HG03521 (cell line): ENCODE data around the gene NAB2.

ENCODE experiments used
- ATAC-seq: cut with Tn5 transposase; IDR thresholded peaks from one replicate; pipeline ENCODE4 v1.9.1; 2021; ENCODE audit warnings: mild to moderate bottlenecking, moderate library complexity; ENCODE audit not compliant: unreplicated experiment

Gene NAB2

DNA sequence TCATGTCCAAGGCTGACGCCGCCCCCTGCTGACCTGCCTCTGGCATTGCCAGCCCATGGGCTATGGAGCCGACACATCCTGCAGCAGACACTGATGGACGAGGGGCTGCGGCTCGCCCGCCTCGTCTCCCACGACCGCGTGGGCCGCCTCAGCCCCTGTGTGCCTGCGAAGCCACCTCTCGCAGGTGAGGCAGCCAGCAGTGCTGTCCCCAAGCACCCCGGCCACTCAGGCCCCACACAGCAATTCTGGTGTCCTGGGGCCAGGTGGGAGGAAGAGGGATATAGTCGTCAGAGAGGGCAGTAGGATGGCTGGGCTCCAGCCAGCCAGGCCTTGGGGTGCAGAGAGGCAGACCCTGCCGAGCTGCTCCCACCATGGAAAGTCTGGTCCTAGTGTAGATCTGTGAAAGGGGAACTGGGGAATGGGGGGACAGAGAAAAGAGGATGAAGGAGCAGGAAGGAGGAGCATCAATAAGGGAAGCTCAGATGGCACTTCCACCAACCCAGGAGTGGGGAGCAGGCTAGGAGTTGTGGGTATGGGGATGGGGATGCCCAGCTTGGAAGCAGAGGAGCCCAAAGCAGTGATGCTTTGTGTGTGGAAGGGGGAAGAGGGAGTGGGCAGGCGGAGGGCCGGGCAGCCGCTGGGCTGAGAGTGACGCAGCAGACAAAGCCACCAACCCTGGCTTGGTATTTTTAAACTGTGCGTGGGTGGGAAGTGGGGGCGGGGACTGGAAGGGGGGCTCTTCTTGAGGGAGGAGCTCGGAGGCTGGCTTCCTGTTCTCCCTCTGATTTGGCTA, 4.7 kb downstream of the NAB2 start:
- ATAC-seq = no peak

DNA sequence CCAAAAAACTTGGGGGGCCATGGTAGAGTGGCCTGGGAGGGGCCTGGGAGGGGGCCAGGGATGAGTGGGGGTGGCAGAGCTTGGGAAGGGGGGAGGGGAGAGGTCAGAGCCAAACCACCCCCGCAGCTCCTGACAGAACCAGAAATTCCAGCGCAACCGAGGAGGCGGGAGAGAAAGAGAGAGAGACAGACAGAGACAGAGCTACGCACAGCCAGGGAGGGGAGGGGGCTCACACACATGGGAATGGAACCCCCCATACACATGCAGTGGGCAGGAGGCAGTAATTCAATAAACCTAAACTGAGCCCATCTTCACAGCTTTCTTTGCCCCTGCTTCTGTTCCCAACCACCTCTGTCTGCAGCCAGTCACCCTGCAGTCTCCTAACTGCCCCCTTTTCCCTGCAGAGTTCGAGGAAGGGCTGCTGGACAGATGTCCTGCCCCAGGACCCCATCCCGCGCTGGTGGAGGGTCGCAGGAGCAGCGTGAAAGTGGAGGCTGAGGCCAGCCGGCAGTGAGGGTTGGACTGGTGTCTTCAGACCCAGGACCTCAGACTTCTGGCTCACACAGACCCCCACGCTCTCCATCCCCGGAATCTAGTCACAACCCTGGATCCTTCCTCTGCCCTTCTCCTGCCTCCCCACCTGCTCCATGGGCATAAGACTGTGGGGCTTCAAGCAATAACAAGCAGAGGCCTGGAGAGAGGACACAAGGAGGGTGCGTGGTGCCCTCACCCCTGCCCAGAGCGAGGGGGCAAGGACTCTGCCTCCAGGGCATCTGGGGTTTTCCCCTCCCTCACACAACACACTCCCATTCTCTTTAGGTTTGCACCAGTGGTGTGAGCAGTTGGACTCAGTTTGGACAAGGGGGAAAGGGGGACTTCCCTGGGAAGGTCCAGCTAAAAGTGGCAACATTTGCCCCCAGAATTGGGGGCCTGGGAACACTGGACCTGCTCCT, 5.6 kb downstream of the NAB2 start:
- ATAC-seq = no peak

DNA sequence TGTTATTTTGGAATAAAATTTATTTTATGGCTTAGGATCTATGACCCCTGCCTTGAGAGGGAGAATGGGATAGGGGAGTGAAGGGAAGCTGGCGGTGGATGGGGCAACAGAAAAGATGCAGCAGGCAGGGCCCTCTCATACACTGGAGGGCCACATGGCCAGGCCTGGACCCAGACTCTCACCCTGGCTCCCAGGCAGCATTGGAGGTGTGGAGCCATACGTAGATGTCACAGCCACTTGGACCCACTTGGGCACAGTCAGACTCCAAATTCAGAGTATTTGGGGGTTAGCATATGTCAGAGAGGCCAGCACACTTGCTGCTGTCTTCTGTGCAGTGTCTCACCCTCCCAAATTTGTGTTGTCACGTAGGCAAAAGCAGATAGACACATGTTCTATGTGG, 6.5 kb downstream of the NAB2 start:
- no peak for ATAC-seq

DNA sequence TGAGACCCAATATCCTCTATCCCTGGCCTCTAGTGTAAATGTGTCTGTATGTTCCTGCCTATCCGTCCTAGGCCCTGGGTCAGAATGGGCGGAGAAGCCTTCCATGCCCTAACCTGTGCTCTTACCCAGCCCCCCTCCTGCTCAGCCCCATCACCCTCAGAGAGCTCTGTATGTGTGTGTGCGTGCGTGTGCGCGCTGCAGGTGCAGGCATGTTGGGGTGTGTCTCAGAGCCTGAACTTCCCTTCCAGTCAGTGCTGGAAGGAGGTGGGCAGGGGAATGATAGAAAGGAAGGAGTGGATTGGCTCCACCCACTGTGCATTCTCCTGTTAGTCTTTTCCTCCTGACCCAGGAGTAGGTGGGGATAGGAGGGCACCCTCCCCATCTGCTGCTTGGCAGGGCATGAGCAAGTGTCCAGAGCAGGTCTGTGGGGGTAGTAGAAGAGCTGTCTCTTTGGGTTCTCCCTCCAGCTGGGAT, 7.2 kb downstream of the NAB2 start:
- no peak for ATAC-seq

DNA sequence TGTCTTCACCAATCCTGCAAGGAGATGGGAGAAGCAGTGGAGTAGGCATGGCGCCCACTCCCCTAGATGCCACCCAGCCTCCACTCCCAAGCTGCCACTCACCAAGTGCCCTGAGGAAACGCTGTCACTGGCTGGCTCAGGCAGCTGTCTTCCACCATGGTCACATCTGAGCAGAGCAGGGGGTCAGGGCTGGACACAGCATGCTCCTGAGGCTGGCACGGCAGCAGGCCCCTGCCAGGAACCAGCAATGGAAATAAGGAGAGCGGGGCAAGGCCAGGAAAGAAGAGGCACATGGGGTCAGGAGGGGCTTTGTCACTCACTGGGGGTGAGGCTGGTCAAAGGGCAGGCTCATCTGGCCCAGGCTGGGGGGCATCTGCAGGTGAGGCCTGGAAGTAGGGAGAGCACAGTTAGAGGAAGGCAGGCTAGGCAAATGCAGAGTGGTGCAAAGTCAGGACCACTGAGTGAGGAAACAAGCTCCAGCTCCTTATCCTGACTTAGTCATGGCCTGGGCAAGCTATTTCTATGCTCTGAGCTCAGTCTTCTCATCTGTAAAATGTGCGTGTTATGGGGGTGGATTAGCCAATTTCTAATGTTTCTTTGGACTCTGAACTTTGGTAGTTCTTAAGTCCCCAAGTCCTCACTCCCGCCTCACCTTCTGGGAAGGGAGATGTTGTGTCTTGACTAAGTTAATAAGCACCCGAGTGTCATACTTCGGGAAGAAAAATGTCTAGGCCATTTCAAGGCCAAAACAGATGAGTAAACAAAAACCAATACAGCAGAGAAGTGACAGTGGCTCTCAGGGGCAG, 8.0 kb downstream of the NAB2 start:
- no peak for ATAC-seq

DNA sequence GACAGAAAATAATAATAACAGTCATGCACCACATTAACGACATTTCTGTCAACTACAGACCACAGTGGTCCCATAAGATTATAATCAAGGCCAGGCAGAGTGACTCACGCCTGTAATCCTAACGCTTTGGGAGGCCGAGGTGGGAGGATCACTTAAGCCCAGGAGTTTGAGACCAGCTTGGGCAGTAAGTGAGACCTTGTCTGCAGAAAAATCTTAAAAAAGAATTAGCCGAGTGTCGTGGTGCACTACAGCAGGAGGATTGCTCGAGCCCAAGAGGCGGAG, 8.6 kb downstream of the NAB2 start:
- no peak for ATAC-seq

DNA sequence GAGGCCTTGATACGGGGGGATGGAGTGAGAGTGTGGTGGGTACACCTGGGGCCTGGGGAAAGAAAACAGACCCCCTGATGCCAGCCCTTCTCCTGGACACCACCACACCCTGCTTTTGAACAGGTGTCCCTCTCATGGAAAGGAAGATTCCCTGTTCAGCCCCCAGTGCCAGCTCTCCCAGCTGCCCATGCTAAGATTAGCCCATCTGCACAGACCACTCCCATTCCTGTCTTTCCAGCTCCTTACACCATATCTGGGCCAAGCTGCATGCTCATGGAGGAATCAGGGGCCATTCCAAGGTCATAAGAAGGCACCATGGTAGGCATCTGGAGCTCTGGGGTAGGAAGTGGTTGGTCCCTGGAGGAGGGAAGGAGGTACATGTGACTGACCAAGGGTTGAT, 9.6 kb downstream of the NAB2 start:
- ATAC-seq = no peak

DNA sequence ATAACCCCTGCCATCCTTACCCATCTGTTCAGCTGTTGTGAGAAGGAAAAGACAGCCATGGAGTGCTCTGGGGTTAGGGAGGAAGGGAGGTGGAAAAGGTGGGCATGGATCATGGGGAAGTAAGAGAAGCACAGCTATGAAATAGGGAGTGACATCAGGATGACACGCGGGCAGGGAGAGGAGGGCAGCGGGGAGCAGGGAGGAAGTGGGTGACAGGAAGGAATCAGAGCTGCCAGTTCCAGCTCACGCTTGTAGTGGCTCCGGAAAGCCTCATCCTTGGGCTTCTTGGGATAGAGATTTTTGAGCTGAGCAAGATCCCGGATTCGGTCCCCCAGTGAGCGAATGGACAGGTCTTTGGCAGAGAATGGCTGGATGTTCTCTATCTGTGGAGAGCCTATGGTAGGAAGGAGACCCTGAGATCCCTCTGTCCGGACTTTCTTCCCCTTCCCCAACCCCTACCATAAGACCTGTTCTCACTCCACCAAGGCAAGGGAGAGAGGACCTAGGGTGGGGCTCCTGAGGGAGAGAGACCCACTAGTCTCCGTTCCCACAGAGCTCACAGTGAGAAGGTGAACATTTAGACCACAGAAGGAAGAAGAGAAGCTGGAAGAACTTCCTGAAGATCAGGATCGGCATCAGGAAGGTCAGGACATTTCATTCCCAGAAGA, 10.3 kb downstream of the NAB2 start:
- ATAC-seq = no peak

DNA sequence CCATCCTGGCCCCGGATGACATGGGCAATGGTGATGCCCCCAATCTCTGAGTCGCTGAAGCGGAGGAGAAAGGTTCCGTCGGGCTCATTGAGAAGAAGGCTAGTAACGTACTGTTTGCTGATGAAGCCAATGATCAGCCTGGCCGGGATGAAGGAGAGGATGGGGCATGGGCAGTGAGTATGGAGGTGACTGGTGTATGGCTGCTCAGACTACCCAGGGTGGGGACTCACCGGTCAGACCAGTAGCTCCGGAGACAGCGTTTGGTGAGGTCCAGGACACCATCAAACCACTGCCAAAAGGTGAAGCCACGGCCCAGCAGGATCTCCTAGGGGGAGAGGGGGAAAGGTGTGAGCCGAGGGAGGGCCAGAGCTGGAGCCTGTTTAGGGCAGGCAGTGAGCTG, 10.9 kb downstream of the NAB2 start:
- ATAC-seq = no peak

DNA sequence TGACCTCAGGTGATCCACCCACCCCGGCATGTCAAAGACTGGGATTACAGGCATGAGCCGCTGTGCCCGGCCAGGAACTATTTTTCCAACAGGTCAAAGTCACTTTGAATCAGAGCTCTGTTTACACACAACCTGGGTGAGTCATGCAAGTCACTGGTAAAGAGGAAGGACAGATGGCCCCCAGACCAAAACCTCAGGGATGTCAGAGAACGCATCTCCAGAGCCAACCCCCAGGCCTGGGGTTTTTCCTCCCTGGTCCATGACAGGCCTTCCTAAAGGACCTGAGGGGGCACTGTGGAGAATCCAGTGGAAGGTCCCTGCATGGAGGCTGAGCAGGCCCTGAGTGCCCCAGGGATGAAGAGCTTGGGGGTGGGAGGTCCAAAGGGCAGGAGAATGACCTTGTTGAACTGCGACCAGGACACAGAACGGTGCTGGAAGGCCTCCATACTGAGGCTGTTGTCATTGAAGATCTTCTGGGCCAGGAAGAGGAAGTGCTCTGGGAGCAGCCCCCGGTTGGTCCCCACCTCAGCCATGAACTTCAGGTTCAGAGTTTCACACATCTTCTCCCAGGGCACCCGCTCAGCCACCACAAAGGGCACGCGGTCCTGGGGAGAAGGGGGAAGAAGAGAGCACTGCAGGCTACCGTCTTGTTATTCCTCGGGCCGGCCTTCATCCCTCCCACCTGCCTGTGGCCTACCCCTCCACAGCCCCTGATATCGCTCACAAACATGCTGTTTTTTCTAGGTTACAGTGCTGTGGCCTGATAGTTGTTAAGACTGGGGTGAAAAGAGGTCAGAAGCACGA, 13.2 kb downstream of the NAB2 start:
- ATAC-seq = no peak

DNA sequence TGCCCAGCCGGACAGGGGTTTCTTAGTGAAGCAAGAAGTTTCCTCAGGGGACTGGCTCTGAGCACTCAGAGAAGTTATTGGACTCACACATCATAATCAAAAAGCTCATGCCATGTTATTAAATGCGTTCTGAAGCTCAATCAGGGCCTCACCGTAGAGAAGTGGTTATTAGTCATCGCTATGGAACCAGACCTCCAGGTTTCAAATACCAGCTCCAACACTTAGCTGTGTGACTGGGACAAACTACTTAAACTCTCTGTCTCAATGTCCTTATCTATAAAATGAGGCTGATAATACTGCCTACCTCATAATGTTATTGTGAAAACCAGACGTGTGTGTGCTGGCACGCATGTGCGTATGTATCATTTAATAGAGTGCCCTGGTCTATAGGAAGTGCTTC, 14.9 kb downstream of the NAB2 start:
- no peak for ATAC-seq

DNA sequence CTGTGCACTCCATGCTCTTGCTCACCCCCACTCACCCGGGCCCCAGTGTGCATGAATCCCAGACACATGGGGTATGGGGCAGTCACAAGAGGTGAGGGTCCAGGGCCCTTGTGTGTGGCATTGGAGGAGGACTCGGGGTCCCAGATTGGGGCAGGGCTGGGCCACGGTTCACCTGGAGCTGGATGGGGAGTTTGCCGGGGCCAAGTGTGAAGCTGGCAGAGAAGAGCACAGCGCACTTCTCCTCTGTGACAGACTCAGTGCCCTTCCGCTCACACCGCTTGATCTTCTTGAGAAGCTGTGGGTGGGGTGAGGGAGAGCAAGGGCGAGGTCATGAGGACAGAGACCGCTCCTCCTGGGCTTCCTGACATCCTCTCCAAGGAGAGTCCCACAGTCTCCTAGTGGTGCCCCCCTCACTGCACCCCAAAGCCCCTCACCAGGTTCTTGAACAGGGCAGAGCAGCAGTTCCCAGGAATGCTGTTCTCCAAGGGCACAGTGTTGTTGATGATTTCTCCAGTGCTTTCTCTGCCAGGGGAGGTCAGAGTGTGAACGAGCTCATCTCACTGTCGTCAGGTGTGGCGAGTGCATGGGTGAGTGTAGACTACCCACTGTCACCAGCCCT, 15.5 kb downstream of the NAB2 start:
- no peak for ATAC-seq

DNA sequence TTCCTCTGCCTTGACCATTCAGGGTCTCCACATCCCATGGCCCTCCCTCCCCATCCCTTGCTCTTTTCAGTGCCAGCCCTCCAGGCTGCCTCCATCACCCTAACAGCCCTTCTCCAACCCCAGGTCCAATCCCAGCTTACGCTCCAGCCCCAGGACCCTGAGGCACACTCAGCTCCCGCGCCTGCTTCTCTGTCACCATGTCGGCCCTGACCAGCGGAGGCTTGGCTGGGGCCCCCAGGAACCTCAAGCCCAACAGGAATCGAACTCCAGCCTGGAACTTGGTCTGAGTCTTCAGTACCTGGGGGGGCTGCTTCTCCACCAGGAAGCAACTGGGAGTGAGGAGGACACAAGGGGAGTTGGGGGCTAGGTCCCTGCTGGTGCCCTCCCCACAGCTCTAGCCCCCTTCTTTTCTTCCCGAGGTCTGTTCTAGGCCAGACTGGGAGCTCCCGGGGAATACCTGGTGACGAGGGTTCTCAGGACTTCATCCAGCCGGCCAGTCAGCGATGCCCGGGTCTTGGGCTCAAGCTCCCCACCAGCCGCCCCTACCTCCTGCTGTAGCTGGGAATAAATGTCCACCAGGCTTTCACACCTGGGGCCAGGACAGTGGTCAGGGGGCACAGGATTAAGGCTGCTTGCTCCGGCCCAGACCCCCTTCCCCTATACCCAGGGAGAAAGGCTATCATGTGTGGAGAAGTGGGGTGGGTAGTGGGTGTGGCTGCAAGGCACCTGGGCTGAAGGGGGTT, 16.3 kb downstream of the NAB2 start:
- ATAC-seq = no peak

DNA sequence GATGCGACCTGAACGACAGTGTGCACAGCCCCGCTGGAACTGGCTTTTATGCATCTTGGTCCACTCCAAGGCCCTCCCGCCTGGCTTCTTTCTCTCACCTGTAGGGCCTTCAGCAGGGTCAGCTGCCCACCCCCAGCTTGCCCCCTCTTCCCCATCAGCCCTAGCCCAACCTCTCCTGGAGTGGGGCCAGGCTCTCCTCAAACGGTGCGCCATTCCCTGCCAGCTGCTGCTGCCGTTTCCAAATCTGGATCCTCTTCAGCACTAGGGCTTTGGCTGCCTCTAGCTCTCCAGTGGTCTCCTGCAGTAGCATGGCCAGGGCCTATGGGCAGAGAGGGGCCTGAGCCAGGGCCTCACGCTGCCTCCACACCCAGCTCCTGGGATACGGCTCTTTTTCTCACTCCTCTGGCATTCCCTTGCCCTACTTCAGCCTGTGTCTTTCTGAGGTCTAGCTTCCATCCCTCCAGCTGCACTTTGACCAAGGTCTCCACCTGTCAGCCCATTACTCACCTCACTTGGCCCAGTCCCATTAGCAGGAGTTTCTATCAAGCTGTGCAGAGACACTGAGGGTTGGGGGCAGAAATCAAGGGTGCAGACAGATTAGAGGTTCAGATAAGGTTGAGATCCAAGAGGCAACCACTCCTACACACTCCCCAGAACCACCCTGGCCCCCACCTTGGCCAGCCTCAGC, 17.3 kb downstream of the NAB2 start:
- ATAC-seq = no peak

DNA sequence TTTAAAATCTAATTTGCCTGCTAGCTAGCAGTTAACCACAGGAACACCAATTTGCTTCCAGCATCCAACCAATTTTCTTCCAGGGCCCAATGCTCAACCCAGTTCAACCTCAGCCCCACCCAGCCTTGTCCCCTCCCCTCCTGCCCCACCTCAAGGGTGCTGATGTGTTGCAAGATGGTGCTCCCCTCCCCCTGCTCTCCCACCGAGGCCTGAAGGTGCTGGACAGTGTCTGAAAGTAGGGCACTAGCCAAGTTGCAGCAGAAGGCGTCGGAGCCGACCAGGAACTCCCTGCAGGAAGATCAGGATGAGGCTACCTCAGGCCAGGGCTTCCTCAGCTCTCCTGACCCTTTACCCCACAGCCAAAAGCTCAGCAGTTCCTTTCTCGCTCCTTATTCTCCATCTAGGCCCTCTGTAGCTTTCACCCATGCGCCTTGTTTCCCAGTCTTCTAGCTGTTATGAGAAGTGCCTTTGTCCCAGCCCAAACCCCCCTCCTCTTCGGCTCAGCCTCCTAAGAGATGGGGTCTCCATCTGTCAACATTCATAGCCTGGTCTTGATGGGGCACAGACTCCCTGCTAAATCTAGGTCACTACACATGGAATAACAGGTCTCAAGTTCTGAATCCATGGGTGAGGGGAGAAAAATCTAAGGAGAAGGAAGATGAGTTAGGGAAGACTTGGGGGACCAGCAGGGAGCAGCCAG, 18.7 kb downstream of the NAB2 start:
- ATAC-seq = no peak

DNA sequence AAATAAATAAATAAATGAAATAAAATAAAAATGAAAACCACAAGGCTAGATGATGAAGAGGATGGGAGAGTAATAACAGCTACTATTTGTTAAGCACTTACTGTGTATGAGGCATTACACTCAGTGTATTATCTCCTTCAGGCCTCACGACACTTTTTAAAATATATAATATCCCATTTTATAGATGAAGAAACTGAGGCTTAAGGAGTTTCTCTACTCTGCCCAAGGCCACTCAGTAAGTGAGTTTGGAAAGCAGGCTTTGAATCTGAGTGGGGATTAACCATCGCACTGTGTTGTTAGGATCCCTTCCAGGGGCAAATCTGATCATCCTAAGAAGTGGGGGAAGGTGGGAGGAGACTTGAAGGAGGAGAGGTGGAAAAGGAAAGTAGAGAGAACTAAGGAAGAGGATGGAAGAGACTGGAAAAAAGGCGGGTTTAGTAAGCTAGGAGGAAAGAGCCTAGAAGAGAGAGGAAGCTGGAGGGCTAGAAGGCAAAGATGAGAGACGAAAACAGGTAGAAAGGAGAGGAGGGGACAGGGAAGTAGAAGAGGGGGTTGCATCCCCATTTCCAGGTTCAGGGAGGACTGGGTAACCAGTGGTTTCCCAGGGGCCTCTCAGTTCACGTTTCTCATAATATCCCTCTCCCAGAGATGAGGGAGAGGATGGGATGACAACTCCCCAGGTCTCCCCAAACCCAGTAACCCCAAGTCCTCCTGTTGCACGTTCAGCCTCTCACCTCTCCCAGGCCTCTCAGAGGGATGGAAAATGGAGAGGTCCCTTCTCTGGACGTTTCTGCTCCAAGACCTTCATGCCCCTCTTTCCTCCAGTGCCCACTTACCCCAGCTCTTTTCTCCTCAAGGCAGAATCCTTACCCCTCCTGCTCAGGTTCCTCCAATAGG, 20.5 kb downstream of the NAB2 start:
- ATAC-seq = no peak
